AG04450 (cell line): Measurements from ENCODE around the gene MAPK10. TPM values are rescaled to one million over a fixed set of nuclear protein-coding genes. Genes with fewer than 3 reads are reported as not detected.

Source experiments
- CTCF ChIA-PET: fragments of 300-600, 350-600 bp; formaldehyde crosslinking; extraction: SDS; loops from one replicate; lab custom pipeline; 2022; ENCODE audit warnings: antibody characterized with exemption, inconsistent platforms; lab: Charles Lee
- POLR2A ChIA-PET: fragments of 350-600 bp; formaldehyde crosslinking; extraction: SDS; loops from one replicate; lab custom pipeline; 2021; ENCODE audit warnings: antibody characterized with exemption, inconsistent platforms; lab: Yijun Ruan, JAX
- DNase-seq: peaks from one replicate; pipeline ENCODE4 v3.0.0-alpha.2; 2011; ENCODE audit warnings: low read depth, low spot score
- H3K27ac ChIP-seq: one replicate; pipeline ENCODE4 v1.5.1; 2012; ENCODE audit warnings: low read depth, low read length, control low read depth
- H3K27me3 ChIP-seq: one replicate; pipeline ENCODE4 v1.6.0; 2012; ENCODE audit warnings: low read length; ENCODE audit not compliant: control insufficient read depth, insufficient read depth
- H3K4me3 ChIP-seq: 2 replicates; pipeline ENCODE4 v1.5.1; 2011; ENCODE audit warnings: mild to moderate bottlenecking, low read depth, low read length, control low read depth
- H3K9me3 ChIP-seq: 2 replicates; pipeline ENCODE4 v1.5.1; 2012; ENCODE audit warnings: low read length; ENCODE audit not compliant: control insufficient read depth, insufficient read depth
- CTCF ChIP-seq: IDR thresholded peaks from 2 replicates; pipeline ENCODE4 v1.5.1; 2011; ENCODE audit warnings: low read depth, low read length, control low read depth, inconsistent platforms
- polyA plus RNA-seq: library from polyadenylated mRNA; depleted of rRNA; stranded (reverse); fragments of >200 nt; gene quantifications from 2 replicates; pipeline ENCODE4 v1.2.3, GENCODE V29; 2011

MAPK10 gene
- polyA plus RNA-seq, 1 experiment = 16.3 TPM

DNA sequence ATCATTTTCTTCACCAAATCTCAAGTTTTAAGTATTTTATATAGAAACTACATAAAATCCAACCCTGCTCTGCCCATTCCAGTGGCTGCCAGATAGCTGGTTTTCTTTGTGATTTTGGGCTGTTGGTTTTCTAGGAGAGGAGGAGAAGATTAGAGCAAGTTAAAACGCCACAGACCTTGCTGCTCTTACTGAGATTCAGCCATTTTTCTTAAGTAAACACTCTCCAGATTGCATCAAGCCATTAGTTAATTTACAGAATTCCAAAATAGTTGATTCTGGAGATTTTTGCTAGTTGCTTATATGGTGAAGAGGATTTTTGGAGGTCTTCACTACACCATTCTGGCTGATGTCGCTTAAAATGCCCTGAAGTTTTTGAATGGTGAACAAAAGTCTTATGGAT lies 366.2 kb downstream of the MAPK10 start:
- Histone ChIP-seq H3K4me3 (no peak overlapping the region), H3K9me3 (no peaks in the 10 kb centered on the region), H3K27ac (no peak overlapping the region), H3K27me3 (no peaks in the 10 kb centered on the region)
- no peak for TF ChIP-seq CTCF
- CTCF ChIA-PET = no interaction called here
- POLR2A ChIA-PET = no interaction called here
- no peak for DNase-seq

- POLR2A ChIA-PET = no interaction called here
- TF ChIP-seq CTCF = no peak
- no peak overlapping the region for H3K27ac ChIP-seq
- CTCF ChIA-PET = interaction anchor here (3.5 kb wide), 1 partner anchor 17 kb away, joined by 14 read pairs; no protein-coding TSS in a partner anchor
- H3K9me3 ChIP-seq = no peaks in the 10 kb centered on the region
- H3K27me3 ChIP-seq = no peaks in the 10 kb centered on the region
- H3K4me3 ChIP-seq = no peak overlapping the region
- no peak for DNase-seq
Measured at GRCh38 chr4:85986266-85986665, 373.6 kb downstream of the MAPK10 start.

- no peak for TF ChIP-seq CTCF
- Histone ChIP-seq H3K27ac (no peak overlapping the region), H3K9me3 (no peaks in the 10 kb centered on the region), H3K4me3 (no peak overlapping the region), H3K27me3 (no peaks in the 10 kb centered on the region)
- no peak for DNase-seq
- CTCF ChIA-PET = interaction anchor here (1.7 kb wide), 1 partner anchor 10 kb away, joined by 10 read pairs; no protein-coding TSS in a partner anchor
- POLR2A ChIA-PET = no interaction called here
Measured at GRCh38 chr4:85979276-85979675, 380.6 kb downstream of the MAPK10 start.

DNA sequence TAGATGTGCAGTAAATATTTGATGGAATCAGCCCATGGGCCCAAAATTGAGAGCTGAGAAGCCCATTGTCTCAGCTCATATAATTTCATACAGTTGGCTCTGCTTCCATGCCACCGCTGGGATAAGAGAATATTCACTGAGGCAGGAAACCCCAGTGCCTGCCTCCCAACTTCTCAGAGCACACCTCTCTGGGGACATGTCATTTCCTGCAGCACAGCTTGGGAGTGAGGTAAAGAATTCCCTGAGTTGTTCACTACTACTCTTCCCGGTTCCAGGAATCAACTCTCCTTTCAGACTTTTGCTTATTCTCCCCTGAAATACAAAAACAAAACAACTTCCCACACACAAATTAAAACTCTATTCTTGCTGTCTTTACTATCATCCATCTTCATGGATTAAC lies 389.3 kb downstream of the MAPK10 start:
- Histone ChIP-seq H3K4me3 (no peak overlapping the region), H3K27ac (no peak overlapping the region), H3K27me3 (no peaks in the 10 kb centered on the region), H3K9me3 (no peaks in the 10 kb centered on the region)
- TF ChIP-seq CTCF = no peak
- DNase-seq = no peak
- ChIA-PET CTCF (interaction anchor here (1.0 to 4.4 kb wide), 7 partner anchors 14 to 495 kb away, joined by 3 to 35 read pairs (median 20); partner anchors contain the start of gene ARHGAP24), POLR2A (no interaction called here)

GRCh38 chr4:85968945-85969819 lies 390.7 kb downstream of the MAPK10 start:
- DNase-seq = peak; percentile 15
- no peak overlapping the region for H3K27ac ChIP-seq
- peak; percentile 67 for TF ChIP-seq CTCF

More at GRCh38 chr4:85968945-85969819, 390.7 kb downstream of the MAPK10 start:
- Histone ChIP-seq H3K27me3 (no peaks in the 10 kb centered on the region), H3K9me3 (no peaks in the 10 kb centered on the region), H3K4me3 (no peak overlapping the region)
- ChIA-PET CTCF (interaction anchor here (0.5 to 4.4 kb wide), 48 partner anchors 10 to 885 kb away, joined by 3 to 35 read pairs (median 4); partner anchors contain the start of gene ARHGAP24), POLR2A (no interaction called here)
